Activated B cell treated with CpG ODN at 0.5 μM for 24 hours (primary cell): ENCODE data around the gene GCKR. TPM values are rescaled to one million over a fixed set of nuclear protein-coding genes. Genes with fewer than 3 reads are reported as not detected.
A peak's percentile ranks its signal among the peaks of the same experiment; 100 is the strongest.

ENCODE experiments used
- ATAC-seq: fragments of 200-7000 bp; cut with Tn5 transposase; one replicate; pipeline ENCODE4 v1.10.0; 2021; ENCODE audit warnings: low read depth, mild to moderate bottlenecking, moderate library complexity
- CTCF ChIA-PET: fragments of 350-600 bp; sonication (Branson Sonifier 250); formaldehyde crosslinking; loops from one replicate; lab custom pipeline; 2021; ENCODE audit warnings: antibody characterized with exemption; lab: Charles Lee
- POLR2A ChIA-PET: fragments of 350-600 bp; sonication (Branson Sonifier 250); formaldehyde crosslinking; loops from one replicate; lab custom pipeline; 2021; ENCODE audit warnings: antibody characterized with exemption; lab: Charles Lee
- DNase-seq: peaks from one replicate; pipeline ENCODE4 v3.0.0; 2022
- H3K27ac Mint-ChIP-seq: one replicate; pipeline ENCODE4 v1.8.0; 2020; ENCODE audit warnings: mixed read lengths
- H3K27me3 Mint-ChIP-seq: one replicate; pipeline ENCODE4 v1.8.0; 2021; ENCODE audit warnings: mixed read lengths
- H3K36me3 Mint-ChIP-seq: one replicate; pipeline ENCODE4 v1.8.0; 2021; ENCODE audit warnings: low read depth, mixed read lengths
- H3K4me1 Mint-ChIP-seq: one replicate; pipeline ENCODE4 v1.8.0; 2021; ENCODE audit warnings: mixed read lengths
- H3K4me3 Mint-ChIP-seq: one replicate; pipeline ENCODE4 v1.8.0; 2020; ENCODE audit warnings: mild to moderate bottlenecking, mixed read lengths
- H3K9me3 Mint-ChIP-seq: one replicate; pipeline ENCODE4 v1.8.0; 2020; ENCODE audit warnings: mixed read lengths
- intact Hi-C: fragments of 100-400 bp; cut with micrococcal nuclease; formaldehyde crosslinking; loops from one replicate; pipeline ENCODE4 v1.15.1; 2024
- total RNA-seq: library from RNA; stranded (reverse); gene quantifications from 2 replicates; pipeline ENCODE4 v1.2.3, GENCODE V29; 2022
- TF ChIP-seq, protein P1 (sequence below): fragments of 200-600 bp; IDR thresholded peaks from one replicate; pipeline ENCODE4 v1.8.0; 2022; ENCODE audit warnings: antibody characterized with exemption, mild to moderate bottlenecking

The GCKR gene
- total RNA-seq, 1 donor from 2014 or later: not detected

DNA sequence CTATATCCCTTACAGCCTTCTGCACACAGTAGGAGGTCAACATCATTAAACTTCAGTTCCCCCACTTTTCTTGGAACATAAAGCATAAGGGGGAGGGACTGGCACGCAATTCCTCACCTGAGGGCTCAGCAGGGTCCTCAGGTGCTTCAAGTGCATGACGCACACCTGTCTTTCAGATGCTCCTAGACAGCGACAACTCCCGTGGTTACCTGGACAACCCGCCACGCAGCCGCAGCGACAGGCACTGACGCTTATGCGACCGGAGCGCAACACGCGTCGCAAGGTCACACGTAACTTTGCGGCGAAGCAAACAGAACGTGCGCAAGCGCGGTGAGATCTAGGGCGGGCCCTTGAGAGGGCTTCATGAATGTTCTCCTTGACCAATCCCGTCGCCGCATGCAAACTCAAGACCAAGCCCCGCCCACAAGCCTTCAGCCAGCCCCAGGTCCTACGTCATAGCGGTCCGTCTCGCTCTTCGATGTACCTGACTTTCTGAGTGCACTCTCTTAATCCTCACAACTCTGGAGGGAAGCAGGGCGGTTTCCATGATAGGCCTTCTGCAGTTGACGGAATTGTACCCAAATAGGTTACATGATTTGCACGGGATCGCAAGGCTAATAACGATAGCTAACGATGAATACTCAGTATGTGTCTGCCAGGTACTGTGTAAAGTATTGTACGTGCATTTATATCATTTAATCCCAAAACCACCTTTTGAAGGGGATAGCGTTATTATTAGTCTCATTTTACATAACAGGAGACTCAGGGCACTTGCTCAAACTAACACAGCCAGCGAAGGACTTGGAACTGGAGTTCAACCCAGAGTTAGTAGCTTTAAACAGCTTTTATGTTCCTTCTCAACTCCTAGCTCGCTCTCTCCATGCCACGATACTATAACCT, 6.9 kb upstream of the GCKR start, which contains the start of gene IFT172:
TSS of gene IFT172 (minus strand) at position 246 of the 900 bp plus-strand sequence. CDS start at position 156, 90 bp downstream.
- intact Hi-C loops: loop anchor here (1.0 to 5.0 kb wide), 12 partner anchors 47 to 1261 kb away; partner anchors contain the start of genes AGBL5, ATRAID, BABAM2 and EIF2B4
- POLR2A ChIA-PET: no interaction called here
- peaks cover 26% of the 10 kb centered on the region for H3K4me1 Mint-ChIP-seq
- H3K9me3 Mint-ChIP-seq: no peaks in the 10 kb centered on the region
- TF ChIP-seq, protein P1, sequence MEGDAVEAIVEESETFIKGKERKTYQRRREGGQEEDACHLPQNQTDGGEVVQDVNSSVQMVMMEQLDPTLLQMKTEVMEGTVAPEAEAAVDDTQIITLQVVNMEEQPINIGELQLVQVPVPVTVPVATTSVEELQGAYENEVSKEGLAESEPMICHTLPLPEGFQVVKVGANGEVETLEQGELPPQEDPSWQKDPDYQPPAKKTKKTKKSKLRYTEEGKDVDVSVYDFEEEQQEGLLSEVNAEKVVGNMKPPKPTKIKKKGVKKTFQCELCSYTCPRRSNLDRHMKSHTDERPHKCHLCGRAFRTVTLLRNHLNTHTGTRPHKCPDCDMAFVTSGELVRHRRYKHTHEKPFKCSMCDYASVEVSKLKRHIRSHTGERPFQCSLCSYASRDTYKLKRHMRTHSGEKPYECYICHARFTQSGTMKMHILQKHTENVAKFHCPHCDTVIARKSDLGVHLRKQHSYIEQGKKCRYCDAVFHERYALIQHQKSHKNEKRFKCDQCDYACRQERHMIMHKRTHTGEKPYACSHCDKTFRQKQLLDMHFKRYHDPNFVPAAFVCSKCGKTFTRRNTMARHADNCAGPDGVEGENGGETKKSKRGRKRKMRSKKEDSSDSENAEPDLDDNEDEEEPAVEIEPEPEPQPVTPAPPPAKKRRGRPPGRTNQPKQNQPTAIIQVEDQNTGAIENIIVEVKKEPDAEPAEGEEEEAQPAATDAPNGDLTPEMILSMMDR: no peak
- peak; percentile 92 for DNase-seq
- peak within 1 kb of the TSS; percentile 79 for H3K27ac Mint-ChIP-seq
- ATAC-seq: peak; percentile 96
- H3K36me3 Mint-ChIP-seq: peaks cover 3% of the 10 kb centered on the region
- peaks cover 19% of the 10 kb centered on the region for H3K27me3 Mint-ChIP-seq
- CTCF ChIA-PET: interaction anchor here (1.2 kb wide), 1 partner anchor 194 kb away, joined by 3 read pairs; no protein-coding TSS in a partner anchor
- peak within 1 kb of the TSS; percentile 86 for H3K4me3 Mint-ChIP-seq

DNA sequence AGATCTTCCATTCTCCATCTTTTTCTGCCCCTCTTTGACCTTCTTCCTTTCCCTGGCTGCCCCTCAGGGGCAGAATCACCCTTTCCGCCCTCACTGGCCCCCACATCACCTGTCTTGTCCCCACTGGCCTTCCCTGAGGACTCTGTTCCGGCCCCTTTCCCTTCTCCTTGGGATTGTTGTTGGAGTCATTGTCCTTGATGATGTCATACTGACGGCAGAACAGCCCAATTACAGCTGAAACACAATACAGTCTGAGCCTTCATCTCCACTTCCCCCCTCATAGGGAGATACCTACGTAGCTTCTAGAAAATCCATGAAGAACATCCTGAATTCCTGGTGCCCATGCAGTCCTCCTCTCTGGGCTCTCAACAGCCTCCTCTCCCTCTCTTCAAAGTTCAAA, 4.1 kb upstream of the GCKR start:
- POLR2A ChIA-PET: no interaction called here
- TF ChIP-seq, protein P1: no peak
- no peak for ATAC-seq

DNA sequence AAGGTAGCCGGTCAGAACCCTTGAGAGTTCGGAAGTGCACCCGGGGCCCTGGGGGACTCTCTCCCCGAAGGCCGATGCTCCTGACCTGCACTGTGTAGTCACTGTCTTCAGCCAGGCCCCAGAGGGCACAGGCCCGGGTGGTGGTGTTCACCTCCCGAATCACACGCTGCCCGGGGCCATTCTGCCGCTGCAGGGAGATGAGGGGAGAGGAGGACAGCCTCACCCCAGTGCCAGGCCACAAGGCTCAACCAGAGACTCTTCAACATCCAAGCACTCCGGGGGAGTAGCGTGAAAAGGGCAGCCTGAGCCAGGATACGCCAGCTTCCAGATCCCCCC, 2.7 kb upstream of the GCKR start:
- Mint-ChIP-seq H3K4me3 (peak overlapping the region; percentile 41), H3K27me3 (peaks cover 52% of the 10 kb centered on the region), H3K27ac (no peak overlapping the region), H3K4me1 (peaks cover 27% of the 10 kb centered on the region), H3K9me3 (no peaks in the 10 kb centered on the region), H3K36me3 (no peaks in the 10 kb centered on the region)
- no peak for ATAC-seq
- DNase-seq: no peak
- ChIA-PET POLR2A (interaction anchor here (0.7 kb wide), 1 partner anchor 137 kb away, joined by 3 read pairs; the partner anchor contains the start of gene GTF3C2), CTCF (no interaction called here)
- TF ChIP-seq, protein P1: no peak
- intact Hi-C loops: no loop called here

More for the DNA sequence above, 4.1 kb upstream of the GCKR start:
- DNase-seq: no peak
- H3K9me3 Mint-ChIP-seq: no peaks in the 10 kb centered on the region
- CTCF ChIA-PET: no interaction called here
- no peak overlapping the region for H3K4me3 Mint-ChIP-seq
- H3K4me1 Mint-ChIP-seq: peaks cover 31% of the 10 kb centered on the region
- H3K27me3 Mint-ChIP-seq: peaks cover 43% of the 10 kb centered on the region
- no peak overlapping the region for H3K27ac Mint-ChIP-seq
- intact Hi-C loops: no loop called here
- H3K36me3 Mint-ChIP-seq: no peaks in the 10 kb centered on the region

DNA sequence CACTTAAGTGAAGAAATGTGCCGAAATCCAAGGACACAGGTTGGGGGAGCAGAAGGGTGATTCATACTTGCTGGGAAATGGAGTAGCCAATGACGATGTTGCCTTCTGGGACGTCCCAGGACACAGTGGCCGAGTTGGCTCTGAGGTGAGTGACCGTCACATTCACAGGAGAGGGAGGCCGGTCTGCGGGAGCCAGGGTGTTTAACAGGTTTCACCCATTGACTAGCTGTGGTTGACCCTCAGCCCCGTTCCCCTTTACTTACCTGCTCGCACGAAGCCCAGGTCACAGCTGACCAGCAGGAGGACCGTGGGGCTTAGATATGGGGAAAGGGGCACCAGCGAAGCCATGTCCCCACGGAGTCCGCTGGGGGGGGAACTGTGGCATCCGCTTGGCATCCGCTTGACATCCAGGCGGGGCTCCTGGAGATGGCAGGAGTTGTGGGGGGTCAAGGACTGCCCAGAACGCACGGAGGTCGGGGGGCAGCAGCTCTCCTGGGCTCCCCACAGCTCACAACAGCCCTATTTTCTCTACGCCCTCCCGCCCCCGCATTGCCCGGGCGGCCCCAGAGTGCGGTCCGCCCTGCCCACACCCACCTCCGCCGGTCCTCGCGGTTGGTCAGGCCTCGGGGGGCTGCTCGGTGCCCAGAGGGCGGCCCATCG, 2.2 kb upstream of the GCKR start:
- Mint-ChIP-seq H3K4me3 (peak overlapping the region; percentile 41), H3K27me3 (peaks cover 55% of the 10 kb centered on the region), H3K27ac (no peak overlapping the region), H3K36me3 (no peaks in the 10 kb centered on the region), H3K4me1 (peaks cover 23% of the 10 kb centered on the region), H3K9me3 (no peaks in the 10 kb centered on the region)
- DNase-seq (no peak), ATAC-seq (no peak)
- POLR2A ChIA-PET: interaction anchor here (0.7 kb wide), 1 partner anchor 138 kb away, joined by 3 read pairs; the partner anchor contains the start of gene GTF3C2
- intact Hi-C loops: no loop called here
- CTCF ChIA-PET: no interaction called here
- TF ChIP-seq, protein P1: no peak
